ENCODE results near the gene SEMA4B.

Gene SEMA4B

GRCh38 chr15:90262426-90262825, 61.3 kb downstream of the SEMA4B start:
- H3K36me3 ChIP-seq (replicated peaks): no peaks in the 10 kb centered on the region
- H3K4me3 ChIP-seq (ENCODE audit: low read depth, low read length): no peak overlapping the region
- no peak for DNase-seq
- H3K27ac ChIP-seq: no peak overlapping the region
- H3K27me3 ChIP-seq (replicated peaks): no peaks in the 10 kb centered on the region
- TF ChIP-seq, protein P1, sequence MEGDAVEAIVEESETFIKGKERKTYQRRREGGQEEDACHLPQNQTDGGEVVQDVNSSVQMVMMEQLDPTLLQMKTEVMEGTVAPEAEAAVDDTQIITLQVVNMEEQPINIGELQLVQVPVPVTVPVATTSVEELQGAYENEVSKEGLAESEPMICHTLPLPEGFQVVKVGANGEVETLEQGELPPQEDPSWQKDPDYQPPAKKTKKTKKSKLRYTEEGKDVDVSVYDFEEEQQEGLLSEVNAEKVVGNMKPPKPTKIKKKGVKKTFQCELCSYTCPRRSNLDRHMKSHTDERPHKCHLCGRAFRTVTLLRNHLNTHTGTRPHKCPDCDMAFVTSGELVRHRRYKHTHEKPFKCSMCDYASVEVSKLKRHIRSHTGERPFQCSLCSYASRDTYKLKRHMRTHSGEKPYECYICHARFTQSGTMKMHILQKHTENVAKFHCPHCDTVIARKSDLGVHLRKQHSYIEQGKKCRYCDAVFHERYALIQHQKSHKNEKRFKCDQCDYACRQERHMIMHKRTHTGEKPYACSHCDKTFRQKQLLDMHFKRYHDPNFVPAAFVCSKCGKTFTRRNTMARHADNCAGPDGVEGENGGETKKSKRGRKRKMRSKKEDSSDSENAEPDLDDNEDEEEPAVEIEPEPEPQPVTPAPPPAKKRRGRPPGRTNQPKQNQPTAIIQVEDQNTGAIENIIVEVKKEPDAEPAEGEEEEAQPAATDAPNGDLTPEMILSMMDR (IDR thresholded peaks at IDR 0.05; ENCODE audit: low read depth, low read length, missing control alignments): no peak
- in situ Hi-C loops (cut with HindIII; ENCODE audit: low pct_ligation_motif_present, low sequenced_read_pairs): no loop called here

GRCh38 chr15:90264671-90265070, 63.5 kb downstream of the SEMA4B start:
- in situ Hi-C loops (cut with HindIII; ENCODE audit: low pct_ligation_motif_present, low sequenced_read_pairs): no loop called here
- no peak for DNase-seq

GRCh38 chr15:90265271-90266060, 64.3 kb downstream of the SEMA4B start, which contains the start of gene NGRN:
TSS of gene NGRN (plus strand) at chr15:90265672. CDS start at chr15:90265713, 41 bp downstream.
- Histone ChIP-seq H3K36me3 (replicated peaks) (peaks cover 9% of the 10 kb centered on the region), H3K4me3 (ENCODE audit: low read depth, low read length) (peak within 1 kb of the TSS; percentile 78), H3K27me3 (replicated peaks) (no peaks in the 10 kb centered on the region), H3K27ac (peak within 1 kb of the TSS; percentile 95)
- TF ChIP-seq, protein P1 (IDR thresholded peaks at IDR 0.05; ENCODE audit: low read depth, low read length, missing control alignments): no peak
- DNase-seq: peak; percentile 87
- in situ Hi-C loops (cut with HindIII; ENCODE audit: low pct_ligation_motif_present, low sequenced_read_pairs): no loop called here

More at GRCh38 chr15:90264671-90265070, 63.5 kb downstream of the SEMA4B start:
- TF ChIP-seq, protein P1 (IDR thresholded peaks at IDR 0.05; ENCODE audit: low read depth, low read length, missing control alignments): no peak
- Histone ChIP-seq H3K4me3 (ENCODE audit: low read depth, low read length) (peak overlapping the region; percentile 78), H3K36me3 (replicated peaks) (peaks cover 4% of the 10 kb centered on the region), H3K27me3 (replicated peaks) (no peaks in the 10 kb centered on the region), H3K27ac (peak overlapping the region; percentile 95)

DNA sequence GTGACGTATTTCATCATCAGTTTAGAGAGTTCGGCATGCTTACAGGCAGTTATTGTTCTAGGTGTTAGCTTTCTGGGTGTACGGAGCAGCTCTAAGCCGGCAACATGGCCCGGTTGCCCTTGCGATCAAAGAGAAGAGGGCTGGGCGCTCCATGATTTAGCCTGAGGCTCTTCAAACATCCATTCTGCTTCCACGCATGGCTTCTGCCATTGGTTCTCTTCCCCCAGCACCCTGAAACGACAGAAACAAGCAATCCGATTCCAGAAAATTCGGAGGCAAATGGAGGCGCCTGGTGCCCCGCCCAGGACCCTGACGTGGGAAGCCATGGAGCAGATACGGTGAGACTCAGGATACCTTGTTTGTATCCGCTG, 64.9 kb downstream of the SEMA4B start:
- H3K27me3 ChIP-seq (replicated peaks): no peaks in the 10 kb centered on the region
- peaks cover 15% of the 10 kb centered on the region for H3K36me3 ChIP-seq (replicated peaks)
- peak; percentile 20 for DNase-seq
- peak overlapping the region; percentile 78 for H3K4me3 ChIP-seq (ENCODE audit: low read depth, low read length)
- in situ Hi-C loops (cut with HindIII; ENCODE audit: low pct_ligation_motif_present, low sequenced_read_pairs): no loop called here
- H3K27ac ChIP-seq: peak overlapping the region; percentile 95
- TF ChIP-seq, protein P1 (IDR thresholded peaks at IDR 0.05; ENCODE audit: low read depth, low read length, missing control alignments): no peak

DNA sequence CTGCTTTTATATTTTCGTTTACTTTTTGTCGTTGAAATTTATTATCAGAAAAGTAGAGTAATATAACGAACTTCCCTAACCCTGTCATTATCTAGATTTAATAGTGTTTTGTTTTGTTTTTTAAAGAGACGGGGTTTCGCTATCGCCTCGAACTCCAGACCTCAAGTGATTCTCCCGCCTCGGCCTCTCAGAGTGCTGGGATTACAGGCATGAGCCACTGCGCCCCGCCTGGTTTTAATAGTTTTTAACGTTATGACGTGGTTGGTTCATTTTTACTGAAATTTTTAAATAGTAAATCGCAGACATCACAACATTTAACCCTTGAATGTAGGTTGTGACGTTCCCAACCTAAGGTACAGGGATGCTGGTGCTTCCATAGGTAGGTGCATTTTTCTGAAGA, 65.4 kb downstream of the SEMA4B start:
- peak; percentile 41 for DNase-seq
- H3K27me3 ChIP-seq (replicated peaks): no peaks in the 10 kb centered on the region
- peak overlapping the region; percentile 78 for H3K4me3 ChIP-seq (ENCODE audit: low read depth, low read length)
- TF ChIP-seq, protein P1 (IDR thresholded peaks at IDR 0.05; ENCODE audit: low read depth, low read length, missing control alignments): no peak
- peaks cover 20% of the 10 kb centered on the region for H3K36me3 ChIP-seq (replicated peaks)
- peak overlapping the region; percentile 95 for H3K27ac ChIP-seq
- in situ Hi-C loops (cut with HindIII; ENCODE audit: low pct_ligation_motif_present, low sequenced_read_pairs): no loop called here
